ENCODE data around the gene CNDP2. TPM values are rescaled to one million over a fixed set of nuclear protein-coding genes. Genes with fewer than 3 reads are reported as not detected.

CNDP2 gene
- total RNA-seq, 4 donors from 2014 or later: 58.4 to 79.9 (median 69.5) TPM

DNA sequence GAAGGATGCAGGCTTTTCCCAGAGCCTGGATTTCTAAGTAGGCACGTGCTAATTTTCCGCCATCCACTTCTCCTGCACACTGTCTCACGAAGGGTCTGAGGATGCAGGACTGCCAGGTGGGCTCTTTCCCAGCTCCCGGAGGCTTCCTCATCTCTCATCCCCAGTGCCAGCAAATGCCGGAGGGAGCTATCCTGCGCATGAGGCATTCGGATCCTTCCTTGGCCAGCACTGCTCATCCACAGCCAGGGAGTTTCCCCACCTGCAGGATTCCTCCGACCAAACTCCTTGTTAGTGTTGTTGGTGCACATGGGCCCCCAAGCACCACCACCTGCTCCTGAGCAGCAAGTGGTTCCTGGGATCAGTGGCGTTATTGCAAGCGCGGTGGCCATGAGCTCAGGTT lies 43.1 kb downstream of the CNDP2 start:
- H3K9me3 ChIP-seq: no peaks in the 10 kb centered on the region
- no peaks in the 10 kb centered on the region for H3K4me1 ChIP-seq
- H3K4me3 ChIP-seq: no peak overlapping the region
- DNase-seq (ENCODE audit: low spot score in 2 of 2): no peak
- no peak overlapping the region for H3K27ac ChIP-seq
- TF ChIP-seq EP300 (IDR thresholded peaks at IDR 0.05) (no peak), POLR2AphosphoS5 (IDR thresholded peaks at IDR 0.05) (no peak), POLR2A (IDR thresholded peaks at IDR 0.05) (no peak)
- TF ChIP-seq, protein P1, sequence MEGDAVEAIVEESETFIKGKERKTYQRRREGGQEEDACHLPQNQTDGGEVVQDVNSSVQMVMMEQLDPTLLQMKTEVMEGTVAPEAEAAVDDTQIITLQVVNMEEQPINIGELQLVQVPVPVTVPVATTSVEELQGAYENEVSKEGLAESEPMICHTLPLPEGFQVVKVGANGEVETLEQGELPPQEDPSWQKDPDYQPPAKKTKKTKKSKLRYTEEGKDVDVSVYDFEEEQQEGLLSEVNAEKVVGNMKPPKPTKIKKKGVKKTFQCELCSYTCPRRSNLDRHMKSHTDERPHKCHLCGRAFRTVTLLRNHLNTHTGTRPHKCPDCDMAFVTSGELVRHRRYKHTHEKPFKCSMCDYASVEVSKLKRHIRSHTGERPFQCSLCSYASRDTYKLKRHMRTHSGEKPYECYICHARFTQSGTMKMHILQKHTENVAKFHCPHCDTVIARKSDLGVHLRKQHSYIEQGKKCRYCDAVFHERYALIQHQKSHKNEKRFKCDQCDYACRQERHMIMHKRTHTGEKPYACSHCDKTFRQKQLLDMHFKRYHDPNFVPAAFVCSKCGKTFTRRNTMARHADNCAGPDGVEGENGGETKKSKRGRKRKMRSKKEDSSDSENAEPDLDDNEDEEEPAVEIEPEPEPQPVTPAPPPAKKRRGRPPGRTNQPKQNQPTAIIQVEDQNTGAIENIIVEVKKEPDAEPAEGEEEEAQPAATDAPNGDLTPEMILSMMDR (IDR thresholded peaks at IDR 0.05): no peak
- WGBS: 72% methylated on average over 11 of the region's 11 CpGs
- no peaks in the 10 kb centered on the region for H3K27me3 ChIP-seq
- H3K36me3 ChIP-seq: no peaks in the 10 kb centered on the region

DNA sequence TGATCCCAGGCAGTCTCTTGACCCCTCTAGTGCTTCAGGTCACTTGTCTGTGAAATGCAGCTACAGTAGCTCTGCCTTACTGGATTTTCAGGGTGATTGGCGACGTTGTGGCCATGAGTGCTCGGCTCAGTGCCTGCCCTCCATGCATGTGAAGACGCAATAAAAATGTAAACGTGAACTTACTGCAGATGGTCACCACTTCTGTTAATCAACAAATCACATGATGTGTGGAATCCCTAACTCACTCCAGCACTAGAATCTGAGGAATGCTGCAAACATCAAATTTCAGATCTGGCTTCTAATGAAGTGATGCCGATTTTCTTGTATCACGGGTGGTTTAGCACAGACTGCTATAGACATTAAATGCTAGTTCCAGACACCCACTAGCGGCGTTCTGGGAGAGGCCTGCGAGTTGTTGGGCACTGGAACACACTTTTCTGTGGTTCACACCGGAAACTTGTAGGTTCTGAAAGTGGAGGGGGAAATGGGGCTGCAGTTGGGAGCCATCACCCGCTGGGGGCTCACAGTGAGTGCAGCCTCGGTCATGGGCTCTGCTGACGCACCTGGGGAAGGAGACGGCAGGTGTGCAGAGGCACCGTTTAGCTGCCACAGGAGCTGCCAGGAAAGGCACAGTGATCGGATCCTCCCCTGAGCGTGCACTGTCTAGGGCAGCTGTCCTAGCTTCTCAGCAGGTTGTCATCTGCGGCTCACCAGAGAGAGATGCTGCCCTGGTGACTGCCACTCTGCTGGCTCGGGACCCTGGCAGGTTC lies 44.7 kb downstream of the CNDP2 start:
- WGBS: 80% methylated on average over 20 of the region's 20 CpGs
- no peaks in the 10 kb centered on the region for H3K4me1 ChIP-seq
- no peaks in the 10 kb centered on the region for H3K9me3 ChIP-seq
- no peak for DNase-seq (ENCODE audit: low spot score in 2 of 2)
- no peak overlapping the region for H3K4me3 ChIP-seq
- H3K36me3 ChIP-seq: no peaks in the 10 kb centered on the region
- H3K27ac ChIP-seq: no peak overlapping the region
- TF ChIP-seq, protein P1 (IDR thresholded peaks at IDR 0.05): no peak
- TF ChIP-seq POLR2A (IDR thresholded peaks at IDR 0.05): no peak
- TF ChIP-seq EP300 (IDR thresholded peaks at IDR 0.05): no peak
- TF ChIP-seq POLR2AphosphoS5 (IDR thresholded peaks at IDR 0.05): no peak
- H3K27me3 ChIP-seq: no peaks in the 10 kb centered on the region

DNA sequence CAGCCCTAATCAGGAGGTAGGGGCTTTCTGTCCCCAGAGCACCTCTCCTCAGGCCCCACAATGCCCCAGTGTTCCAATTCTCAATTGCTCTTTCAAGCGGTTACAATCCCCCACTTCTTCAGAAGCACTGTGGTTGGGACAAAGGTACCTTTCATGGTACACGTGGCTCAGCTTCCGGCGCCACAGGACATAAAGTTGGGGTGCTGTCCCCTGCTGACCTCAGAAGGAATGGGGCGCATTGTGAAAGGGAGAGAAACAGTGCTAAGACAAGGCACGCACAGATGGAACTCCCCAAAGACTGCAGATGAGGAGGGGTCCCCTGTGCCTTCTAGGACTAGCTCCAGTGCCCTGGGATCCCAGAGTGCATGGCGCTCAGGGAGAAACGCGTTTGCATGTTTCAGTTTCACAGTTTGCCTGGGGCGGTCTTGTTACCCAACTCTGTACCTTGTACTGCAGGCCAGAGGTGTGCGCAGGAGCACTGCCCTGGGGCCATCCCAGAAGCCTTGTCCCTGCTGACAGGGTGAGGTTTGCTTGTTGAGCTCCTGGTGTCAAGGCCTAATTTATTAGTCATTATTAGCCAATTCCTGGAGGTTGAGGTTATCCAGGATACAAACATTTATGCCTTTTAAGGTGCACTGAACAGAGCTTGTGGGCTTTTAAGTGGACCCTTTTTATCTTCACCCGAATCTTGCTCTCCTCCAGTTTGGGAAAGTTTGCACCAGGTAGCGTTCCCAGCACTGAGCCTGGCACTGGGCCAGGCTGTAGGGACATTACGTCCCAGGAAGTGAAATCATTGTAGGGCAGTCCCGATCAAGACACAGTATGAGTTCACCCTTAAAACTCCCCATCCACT lies 45.8 kb downstream of the CNDP2 start:
- Histone ChIP-seq H3K36me3 (no peaks in the 10 kb centered on the region), H3K27me3 (no peaks in the 10 kb centered on the region), H3K9me3 (no peaks in the 10 kb centered on the region), H3K27ac (no peak overlapping the region), H3K4me3 (no peak overlapping the region), H3K4me1 (peaks cover 9% of the 10 kb centered on the region)
- TF ChIP-seq, protein P1 (IDR thresholded peaks at IDR 0.05): no peak
- TF ChIP-seq EP300 (IDR thresholded peaks at IDR 0.05): no peak
- no peak for TF ChIP-seq POLR2AphosphoS5 (IDR thresholded peaks at IDR 0.05)
- TF ChIP-seq POLR2A (IDR thresholded peaks at IDR 0.05): no peak
- 62% methylated on average over 15 of the region's 15 CpGs for WGBS
- no peak for DNase-seq (ENCODE audit: low spot score in 2 of 2)

DNA sequence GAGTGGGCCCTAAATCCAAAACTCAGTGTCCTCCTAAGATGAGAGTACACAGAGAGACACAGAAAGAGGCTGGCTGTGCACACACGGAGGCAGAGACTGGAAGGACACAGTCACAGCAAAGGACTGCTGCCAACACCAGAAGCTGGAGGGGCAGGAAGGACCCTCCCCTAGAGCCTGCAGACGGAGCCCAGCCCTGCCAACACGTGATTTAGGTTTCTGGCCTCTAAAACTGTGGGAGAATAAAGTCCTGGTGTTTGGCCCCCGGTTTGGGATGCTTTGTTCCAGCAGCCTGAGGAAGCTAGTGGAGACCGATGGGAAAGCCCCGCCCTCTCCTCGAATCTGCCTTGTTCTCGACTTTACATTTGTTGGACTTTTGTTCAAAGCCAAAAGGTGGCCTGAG lies 48.7 kb downstream of the CNDP2 start:
- Histone ChIP-seq H3K27ac (no peak overlapping the region), H3K4me3 (no peak overlapping the region), H3K9me3 (peaks cover 7% of the 10 kb centered on the region), H3K27me3 (no peaks in the 10 kb centered on the region), H3K36me3 (no peaks in the 10 kb centered on the region), H3K4me1 (peaks cover 15% of the 10 kb centered on the region)
- TF ChIP-seq EP300 (IDR thresholded peaks at IDR 0.05): no peak
- no peak for TF ChIP-seq POLR2AphosphoS5 (IDR thresholded peaks at IDR 0.05)
- peak in 1 of 2 donors; percentile 47 for DNase-seq (ENCODE audit: low spot score in 2 of 2)
- 57% methylated on average over 8 of the region's 8 CpGs for WGBS

DNA sequence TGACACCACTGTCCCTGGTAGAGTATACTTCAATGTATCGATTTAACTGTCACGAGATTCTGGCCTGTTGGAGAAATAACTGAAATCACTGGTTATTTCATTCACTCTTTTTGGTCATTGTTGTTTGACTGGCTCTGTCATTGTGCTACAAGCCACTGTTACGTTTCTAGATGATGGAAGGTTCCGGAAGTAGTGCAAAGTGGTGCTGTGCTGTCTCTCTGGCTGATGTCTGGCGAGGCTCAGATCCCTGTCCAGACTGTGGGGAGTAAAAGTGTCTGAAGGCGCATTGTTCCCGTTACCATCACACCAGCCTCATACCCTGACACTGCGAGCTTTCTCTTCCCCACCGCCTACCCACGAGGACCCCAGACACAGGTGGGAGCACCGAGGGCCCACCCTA lies 49.8 kb downstream of the CNDP2 start:
- Histone ChIP-seq H3K4me3 (no peak overlapping the region), H3K4me1 (peaks cover 15% of the 10 kb centered on the region), H3K27ac (peak overlapping the region; percentile 74), H3K36me3 (no peaks in the 10 kb centered on the region), H3K27me3 (no peaks in the 10 kb centered on the region), H3K9me3 (peaks cover 7% of the 10 kb centered on the region)
- TF ChIP-seq POLR2AphosphoS5 (IDR thresholded peaks at IDR 0.05) (no peak), POLR2A (IDR thresholded peaks at IDR 0.05) (no peak), EP300 (IDR thresholded peaks at IDR 0.05) (no peak)
- TF ChIP-seq, protein P1 (IDR thresholded peaks at IDR 0.05): no peak
- WGBS: 94% methylated on average over 11 of the region's 11 CpGs
- DNase-seq (ENCODE audit: low spot score in 2 of 2): no peak
